Embryonic facial prominence (tissue), 1 donor: ENCODE data around the gene BTBD19.
"Not testable (repeated sequence)": the region's sequence is repeated elsewhere in the genome, so short reads cannot be mapped to it uniquely, and the experiment has no call there.

ENCODE experiments used
- DNase-seq: peaks from one replicate; pipeline ENCODE4 v3.0.0-alpha.2; 2016; ENCODE audit errors: extremely low spot score

Gene BTBD19

DNA sequence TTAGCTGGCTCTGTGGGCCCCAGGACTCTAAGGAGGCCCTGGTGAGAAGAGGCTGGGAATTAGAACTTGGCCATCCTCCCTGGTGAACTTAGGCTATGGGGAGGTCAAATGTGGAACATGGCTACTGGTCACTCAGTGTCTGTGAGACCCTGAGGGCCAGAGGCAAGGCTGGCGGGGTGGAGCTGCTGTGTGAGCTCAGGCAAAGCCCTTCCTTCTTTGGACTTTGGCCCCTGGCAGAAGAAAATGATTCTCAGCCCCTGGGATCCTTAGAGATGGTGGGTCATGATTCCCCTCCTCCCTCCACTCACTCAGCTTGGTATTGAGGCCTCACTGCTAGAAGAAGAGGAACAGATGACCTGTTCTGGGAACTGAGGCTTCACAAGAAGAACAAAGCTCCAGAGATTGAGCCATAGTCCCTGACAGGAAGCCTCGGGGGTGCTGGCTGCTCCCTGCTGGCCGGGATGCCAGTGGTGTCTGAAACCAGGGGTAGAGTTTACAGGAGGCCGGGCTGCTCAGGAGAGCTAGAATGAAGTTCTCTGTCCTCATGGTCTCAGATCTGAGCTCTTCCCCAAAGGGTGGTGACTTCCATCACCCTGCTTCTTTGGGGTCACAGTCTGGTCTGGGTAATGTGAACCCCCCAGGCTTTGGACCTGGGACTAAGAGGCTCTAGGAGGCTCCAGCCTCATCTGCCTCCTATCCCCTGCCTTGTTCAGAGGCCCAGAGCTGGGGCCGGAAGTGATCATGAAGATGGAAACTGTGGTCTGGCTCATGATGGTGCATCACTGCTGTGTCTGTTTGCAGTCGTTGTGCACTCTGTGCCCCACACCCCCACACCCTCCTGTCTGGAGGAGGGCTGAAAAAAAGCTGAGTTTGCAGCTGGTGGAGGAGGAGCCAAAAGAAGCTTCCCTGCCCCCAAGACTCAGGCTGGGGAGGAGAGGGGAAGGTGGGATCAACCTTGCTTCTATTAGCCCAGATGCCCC, 905 bp downstream of the BTBD19 start:
- no peak for DNase-seq

DNA sequence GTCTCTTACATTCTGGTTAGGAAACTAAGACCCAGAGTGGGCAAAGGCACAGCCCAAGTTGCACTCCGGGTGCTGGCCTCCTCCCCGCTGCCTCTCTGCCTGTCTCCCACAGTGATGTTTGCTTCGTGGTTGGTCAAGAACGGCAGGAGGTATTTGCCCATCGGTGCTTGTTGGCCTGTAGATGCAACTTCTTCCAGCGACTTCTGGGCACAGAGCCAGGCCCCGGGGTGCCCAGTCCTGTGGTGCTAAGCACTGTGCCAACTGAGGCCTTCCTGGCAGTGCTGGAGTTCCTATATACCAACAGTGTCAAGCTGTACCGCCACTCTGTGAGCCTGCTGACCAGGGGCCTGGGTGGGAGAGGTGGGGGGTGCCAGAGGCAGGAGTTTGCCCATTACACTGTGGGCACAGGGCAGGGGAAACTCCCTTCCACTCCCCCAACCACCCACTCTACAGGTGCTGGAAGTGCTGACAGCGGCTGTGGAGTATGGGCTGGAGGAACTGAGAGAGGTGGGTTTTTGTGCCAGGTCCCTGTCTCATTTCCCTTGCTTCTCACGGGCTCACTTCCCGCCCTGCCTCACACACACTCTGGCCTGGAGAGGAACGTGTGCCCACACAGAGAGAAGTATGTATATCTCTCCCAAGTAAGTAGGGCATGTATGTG, 1.9 kb downstream of the BTBD19 start:
- no peak for DNase-seq

DNA sequence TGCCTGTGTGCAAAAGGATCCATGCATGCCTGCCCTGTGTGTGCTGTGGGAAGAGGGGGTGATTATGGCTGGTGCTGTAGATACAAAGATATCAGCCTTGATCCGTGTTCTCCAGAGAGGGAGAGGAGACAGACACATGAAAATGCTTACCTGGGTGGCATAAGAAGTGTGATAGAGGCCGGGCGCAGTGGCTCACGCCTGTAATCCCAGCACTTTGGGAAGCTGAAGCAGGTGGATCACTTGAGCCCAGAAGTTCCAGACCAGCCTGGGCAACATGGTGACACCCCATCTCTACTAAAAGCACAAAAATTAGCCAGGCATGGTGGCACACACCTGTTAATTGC, 2.4 kb downstream of the BTBD19 start:
- DNase-seq, result not testable (repeated sequence)

DNA sequence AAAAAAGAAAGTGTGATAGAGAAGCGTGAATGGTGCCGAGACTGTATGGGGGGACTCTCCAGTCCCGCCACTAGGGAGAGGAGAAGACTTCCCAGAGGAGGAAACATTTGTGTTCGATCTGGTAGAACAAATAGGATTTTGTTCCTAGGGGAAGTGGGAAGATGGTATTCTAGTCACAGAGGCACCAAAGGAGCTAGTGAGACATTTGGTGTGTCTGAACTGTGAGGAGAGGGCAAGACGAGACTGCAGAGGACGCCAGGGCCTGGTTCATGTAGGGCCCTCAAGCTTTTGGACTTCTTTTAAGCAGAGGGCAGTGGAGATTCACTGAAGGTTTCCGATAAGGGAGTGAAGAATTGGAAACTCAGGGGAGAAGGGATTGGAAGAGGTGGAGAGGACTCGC, 2.9 kb downstream of the BTBD19 start:
- DNase-seq, result no peak

DNA sequence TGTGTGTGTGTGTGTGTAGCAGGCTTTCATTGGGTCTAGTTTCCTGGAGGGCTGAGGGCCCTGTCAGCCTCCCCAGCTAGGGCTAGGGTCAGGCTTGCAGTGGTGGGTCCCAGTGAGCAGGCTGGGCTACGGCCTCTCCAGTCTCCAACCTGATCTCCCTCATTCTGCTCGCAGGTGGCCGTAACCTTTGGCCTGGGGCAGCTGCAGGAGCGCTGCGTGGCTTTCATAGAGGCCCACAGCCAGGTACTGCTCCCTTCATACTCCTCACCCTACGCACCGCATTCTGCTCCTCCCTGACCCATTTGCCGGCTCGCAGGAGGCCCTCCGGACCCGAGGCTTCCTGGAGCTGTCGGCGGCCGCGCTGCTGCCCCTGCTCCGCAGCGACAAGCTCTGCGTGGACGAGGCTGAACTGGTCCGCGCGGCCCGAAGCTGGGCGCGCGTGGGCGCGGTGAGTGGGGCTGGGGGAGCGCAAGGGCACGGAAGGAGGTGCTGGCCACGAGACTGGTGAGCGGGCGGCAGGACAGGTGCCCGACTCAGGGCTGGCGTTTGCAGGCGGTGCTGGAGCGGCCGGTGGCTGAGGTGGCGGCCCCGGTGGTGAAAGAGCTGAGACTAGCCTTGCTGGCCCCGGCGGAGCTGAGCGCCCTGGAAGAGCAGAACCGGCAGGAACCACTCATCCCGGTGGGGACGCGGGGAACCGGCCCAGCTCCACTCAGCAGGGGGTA, 4.7 kb downstream of the BTBD19 start:
- no peak for DNase-seq

DNA sequence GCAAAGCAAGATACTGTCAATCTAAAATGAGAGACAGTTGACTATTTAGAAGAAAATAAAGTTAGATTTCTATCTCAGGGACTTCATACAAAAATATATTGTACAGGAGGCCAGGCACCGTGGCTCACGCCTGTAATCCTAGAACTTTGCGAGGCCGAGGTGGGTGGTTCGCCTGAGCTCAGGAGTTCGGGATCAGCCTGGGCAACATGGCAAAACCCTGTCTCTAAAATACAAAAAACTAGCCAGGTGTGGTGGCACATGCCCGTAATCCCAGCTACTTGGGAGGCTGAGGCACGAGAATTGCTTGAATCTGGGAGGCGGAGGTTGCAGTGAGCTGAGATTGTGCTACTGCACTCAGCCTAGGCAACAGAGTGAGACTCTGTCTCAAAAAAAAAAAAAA, 7.6 kb downstream of the BTBD19 start:
- DNase-seq, result not testable (repeated sequence)

DNA sequence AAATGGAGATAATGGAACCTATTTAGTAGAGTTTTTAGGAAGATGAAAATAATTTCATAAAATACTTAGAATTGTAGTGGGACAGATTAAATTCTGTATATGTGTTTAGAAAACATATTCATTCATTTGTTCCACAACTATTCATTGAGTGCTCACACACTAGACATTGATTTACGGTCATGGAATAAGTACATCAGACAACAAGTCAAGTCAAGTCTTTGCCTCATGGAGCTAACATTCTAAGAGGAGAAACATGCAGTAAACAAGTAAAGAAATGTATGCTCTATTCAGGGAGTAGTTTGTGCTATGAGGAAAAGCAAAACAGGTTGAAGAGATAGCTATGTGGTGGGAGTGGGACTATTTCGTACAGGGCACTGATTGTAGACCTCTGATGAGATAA, 9.0 kb downstream of the BTBD19 start:
- DNase-seq, result no peak

DNA sequence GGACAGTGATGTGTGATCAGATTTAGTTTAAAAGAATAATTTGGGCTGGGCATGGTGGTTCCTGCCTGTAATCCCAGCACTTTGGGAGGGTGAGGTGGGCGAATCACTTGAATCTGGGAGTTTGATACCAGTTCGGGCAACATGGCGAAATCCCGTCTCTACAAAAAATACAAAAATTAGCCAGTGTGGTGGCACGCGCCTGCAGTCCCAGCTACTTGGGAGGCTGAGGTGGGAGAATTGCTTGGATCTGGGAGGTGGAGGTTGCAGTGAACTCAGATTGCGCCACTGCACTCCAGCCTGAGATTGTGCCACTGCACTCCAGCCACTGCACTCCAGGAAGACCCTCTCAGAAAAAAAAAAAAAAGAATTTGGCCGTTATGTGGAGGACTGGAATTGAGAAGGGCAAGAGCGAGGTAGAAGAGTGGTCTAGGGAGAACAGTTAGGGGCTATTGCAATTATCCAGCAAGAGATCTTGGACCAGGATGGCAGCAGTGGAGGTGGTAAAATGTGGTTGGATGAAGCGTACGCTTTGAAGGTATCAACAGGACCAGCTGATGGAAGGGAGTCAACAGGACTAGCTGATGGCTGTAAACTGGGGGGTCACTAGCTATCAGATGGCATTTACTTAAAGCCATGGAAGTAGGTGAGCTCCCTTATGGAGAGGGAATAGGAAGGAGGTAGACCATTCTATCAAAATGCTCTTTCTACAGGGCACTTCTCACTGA, 9.6 kb downstream of the BTBD19 start:
- no peak for DNase-seq

DNA sequence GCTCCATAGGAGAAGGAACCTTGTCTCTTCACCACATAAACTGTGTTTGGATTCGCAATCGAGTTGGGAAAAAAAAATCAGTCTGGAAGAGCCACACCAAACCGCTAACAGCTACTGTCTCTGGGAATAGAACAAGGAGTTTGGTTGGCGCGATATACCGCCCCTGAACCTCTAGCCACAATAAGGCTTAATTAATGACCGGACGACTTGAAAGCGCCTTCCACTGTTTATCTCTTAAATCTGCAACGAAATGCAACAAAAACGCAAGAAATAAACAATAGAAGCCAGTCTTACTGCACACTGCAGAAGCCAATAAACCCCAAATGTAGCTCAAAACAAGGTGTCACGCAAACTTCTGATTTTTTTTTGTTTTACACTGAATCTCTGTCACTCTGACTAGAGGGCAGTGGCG, 10.9 kb downstream of the BTBD19 start:
- DNase-seq, result no peak

DNA sequence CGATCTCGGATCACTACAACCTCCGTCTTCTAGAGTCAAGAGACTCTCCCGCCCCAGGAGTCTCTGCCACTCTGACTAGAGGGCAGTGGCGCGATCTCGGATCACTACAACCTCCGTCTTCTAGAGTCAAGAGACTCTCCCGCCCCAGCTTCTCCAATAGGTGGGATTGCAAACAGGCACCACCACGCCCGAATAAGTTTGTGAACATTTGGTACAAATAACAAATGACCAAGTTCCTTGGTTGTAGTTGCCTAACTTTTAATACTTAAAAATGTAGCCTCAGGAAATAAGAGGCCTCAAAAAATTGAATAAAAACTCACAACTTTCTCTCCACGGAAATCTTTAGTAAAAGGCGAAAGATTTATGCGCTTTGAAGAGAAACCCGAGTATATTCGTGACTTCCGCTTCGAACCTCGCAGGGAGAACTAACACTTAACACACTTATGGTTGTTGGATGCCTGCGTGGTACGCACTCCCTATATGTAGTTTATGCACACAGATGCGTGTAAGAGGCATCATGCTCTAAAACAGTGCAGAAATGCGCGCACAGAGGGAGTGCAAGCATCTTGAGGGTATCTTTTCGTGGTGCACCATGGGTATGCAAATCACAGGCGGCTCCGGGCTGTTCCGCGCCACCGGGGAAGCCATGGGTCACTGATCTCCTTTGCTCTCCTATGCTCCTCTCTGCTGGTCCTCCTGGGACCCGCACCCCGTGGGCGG, 11.4 kb downstream of the BTBD19 start:
- DNase-seq, result peak; percentile 84

DNA sequence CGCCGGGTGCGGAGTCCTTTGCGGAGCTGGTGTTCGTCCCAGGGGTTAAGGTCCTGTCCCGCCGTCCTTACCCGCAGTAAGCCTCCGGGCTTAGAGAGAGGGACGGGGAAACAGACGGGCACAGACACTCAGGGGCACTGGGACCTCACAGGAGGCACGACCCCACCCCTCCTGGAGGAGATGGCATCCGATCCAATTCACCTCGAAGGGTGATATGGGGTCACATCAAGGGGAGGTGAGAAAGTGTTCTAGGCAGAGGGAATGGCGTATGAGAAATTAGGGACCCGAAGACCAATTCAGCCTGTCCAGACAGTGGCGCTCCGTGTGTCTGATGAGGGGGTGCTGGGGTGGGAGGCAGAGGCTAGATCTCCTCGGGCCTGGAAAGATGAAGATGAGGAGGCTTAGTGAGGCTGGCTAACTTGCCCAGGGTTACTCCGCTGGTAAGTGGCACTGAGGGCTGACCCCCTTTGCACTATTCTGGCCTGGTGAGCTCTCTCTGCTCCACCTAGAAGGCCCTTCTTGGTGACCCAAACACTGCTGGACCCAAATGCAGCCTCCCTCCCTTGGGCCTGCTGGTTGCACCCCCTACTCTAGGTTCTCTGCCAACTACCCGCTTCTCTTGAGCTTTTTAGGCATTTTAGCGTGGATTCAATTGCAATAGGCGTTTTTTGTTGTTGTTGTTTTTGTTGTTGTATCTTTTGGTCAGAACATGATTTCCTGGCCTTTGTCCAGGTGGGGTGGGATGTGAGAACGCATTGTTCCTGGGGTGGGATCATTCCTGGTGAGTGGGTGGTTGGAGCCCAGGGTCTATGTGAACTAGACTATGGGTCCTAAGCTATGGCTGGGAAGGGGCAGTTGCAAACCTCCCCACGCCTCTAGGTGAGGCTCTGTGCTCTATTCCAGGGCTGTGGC, 12.3 kb downstream of the BTBD19 start:
- no peak for DNase-seq

DNA sequence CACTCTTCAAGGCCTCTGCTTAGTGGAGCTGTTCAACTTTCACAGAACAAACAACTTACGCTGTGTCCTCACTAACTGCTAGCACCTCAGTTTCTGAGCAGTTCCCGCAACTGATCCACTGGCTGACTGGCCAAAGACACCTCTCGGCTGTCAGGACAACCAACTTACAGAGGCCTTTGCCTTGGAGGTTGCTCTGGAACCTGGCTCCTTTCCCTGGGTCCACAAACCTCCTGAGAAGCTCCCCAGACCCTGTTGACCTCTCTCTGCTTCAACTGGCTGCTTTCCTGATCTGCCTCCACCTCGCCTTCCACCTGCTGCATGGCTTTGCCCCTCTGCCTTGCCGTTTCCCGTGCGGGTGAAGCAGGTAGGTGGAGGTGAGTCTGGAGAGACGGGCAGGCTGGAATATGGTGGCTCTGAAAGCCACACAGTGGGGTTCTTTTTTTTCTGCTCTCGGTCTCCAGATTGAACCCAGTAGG, 13.0 kb downstream of the BTBD19 start:
- no peak for DNase-seq

DNA sequence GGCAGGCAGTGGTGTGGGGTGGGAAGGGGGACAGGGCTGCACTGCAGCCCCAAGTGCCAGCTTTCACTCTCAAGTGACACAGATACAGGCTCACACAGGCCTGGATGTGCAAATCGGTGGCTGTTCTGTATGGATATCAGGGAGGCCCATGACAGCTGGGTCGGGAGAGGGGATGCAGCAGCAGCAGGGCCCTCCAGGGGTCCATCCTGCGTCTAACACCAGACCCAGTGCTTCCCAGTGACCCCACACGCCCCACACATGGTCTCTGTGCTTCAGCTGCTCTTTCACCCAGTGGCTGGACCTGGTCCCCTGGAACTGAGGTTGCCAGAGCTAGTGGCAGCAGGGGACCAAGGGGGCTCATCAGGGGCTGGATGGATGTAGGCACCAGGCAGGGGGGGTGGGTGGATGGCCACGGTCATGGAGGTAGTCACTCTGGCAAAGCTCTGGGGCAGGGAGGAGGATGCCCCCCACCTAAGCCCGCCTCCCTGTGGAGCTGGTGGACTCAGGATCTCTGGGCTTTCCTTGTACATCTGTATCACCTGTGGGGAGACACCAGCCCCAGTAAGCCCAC, 13.9 kb downstream of the BTBD19 start:
- DNase-seq, result no peak

DNA sequence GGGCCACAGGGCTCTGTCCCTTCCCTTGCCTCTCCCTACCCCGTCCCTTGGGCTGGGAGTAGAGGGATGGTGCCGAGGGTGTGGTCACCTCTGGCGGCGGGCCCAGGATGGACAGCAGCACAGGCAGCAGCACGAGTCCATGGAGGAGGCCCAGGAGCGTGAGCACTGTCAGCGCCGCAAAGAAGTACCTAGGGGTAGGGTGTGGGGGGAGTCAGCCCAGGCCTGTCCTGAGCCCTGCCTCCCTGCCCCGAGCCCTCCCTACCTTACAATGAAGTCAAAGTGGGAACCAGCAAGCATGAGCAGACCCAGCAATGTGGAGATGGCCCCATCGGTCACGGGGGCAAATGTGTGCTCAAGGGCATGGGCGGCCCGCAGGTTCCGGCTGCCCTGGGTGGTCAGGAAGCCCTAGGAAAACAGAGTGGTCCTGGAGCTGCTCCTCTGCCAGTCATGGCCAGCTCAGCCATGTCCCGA, 14.7 kb downstream of the BTBD19 start:
- DNase-seq, result no peak

DNA sequence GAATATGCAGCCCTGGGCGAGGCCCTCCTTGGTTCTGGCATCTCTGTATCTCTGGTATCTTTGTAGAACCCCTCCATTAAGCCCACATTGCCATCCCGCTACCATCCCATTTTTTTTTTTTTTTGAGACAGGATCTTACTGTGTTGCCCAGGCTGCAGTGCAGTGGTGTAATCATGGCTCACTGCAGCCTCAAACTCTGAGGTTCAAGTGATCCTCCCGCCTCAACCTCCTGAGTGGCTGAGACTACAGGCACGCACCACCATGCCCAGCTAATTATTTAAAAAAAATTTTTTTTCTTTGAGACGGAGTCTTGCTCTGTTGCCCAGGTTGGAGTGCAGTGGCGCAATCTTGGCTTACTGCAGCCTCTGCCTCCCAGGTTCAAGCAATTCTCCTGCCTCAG, 16.1 kb downstream of the BTBD19 start:
- DNase-seq, result not testable (repeated sequence)

DNA sequence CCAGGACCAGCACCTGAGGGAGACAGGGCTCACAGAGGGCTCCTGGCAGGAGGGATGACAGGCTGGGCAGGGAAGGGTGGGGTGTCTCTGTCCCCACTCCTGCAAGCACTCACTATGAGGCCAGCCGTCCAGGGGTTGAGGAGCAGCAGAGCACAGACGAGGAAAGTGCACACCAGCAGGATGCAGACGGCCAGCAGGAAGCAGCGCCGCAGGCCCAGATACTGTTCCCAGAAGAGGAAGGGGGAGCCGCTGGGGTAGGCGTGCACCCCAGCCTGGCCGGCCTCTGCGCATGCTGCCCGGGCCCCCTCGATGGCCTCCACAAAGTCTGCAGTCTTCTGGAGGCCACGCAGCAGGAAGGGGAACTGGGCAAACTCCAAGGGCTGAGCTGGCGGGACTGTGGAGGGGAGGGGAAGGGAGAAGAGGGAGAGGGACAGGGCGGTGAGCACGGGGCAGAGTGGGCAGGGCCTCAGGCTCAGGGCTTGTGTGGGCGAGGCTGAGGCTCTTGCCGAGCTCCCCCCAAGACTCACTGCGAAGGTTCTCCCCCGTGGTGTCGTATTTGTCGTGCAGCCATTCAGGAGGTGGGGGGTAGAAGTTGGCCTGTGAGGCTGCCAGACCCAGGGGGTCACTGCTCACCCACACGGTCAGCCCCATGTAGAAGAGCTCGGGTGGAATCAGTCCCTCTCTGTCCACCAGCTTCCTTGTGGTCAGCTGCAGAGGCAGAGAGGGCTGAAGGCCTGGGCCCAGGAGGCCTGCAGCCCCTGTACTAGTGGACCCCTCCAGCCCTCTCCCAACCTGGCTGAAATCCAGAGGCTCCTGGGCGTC, 18.3 kb downstream of the BTBD19 start:
- DNase-seq, result no peak

DNA sequence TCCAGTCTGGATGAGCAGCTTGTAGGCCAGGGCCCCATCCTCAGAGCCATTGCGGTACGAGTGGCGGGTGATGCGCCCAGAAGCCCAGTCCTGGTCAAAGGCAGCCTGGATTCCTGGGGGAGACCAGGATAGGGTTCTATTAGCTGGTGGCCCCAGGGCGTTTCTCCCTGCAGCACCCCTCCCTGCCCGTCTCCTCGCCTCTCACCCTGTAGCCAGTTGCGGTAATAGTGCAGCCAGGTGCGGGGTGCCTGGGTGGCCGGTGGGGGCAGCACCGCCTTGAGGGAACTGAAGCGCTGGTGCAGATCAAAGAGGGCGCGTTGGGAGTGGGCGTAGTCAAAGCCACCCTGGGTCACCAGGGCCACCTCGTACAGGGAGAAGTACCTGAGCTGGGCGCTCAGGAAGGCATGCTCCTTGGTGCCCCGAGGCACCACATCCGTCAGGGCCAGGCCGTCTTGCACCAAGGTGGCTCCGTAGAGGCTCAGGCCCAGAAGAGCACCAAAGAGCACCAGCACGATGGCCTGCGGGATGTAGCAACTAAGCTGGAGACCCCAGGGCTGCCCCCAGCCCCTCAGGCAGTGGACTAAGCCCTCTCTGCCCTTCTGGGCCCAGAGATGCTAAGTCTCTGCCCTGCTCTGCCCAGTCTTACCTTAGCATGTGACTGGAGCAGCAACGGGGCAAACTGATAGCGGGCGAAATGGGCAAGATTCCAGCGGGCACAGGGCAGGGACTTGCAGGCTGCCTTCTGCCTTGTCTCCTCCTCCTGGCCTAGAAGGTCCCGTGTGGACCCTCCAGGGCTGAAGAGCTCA, 19.1 kb downstream of the BTBD19 start:
- no peak for DNase-seq
